Measurements from ENCODE around the gene COL18A1. TPM values are rescaled to one million over a fixed set of nuclear protein-coding genes. Genes with fewer than 3 reads are reported as not detected.
A peak's percentile ranks its signal among the peaks of the same experiment; 100 is the strongest.

COL18A1 gene
- total and polyA plus RNA-seq, 3 experiments from 2014 or later, result 1.9 to 4.7 (median 2.2) TPM

DNA sequence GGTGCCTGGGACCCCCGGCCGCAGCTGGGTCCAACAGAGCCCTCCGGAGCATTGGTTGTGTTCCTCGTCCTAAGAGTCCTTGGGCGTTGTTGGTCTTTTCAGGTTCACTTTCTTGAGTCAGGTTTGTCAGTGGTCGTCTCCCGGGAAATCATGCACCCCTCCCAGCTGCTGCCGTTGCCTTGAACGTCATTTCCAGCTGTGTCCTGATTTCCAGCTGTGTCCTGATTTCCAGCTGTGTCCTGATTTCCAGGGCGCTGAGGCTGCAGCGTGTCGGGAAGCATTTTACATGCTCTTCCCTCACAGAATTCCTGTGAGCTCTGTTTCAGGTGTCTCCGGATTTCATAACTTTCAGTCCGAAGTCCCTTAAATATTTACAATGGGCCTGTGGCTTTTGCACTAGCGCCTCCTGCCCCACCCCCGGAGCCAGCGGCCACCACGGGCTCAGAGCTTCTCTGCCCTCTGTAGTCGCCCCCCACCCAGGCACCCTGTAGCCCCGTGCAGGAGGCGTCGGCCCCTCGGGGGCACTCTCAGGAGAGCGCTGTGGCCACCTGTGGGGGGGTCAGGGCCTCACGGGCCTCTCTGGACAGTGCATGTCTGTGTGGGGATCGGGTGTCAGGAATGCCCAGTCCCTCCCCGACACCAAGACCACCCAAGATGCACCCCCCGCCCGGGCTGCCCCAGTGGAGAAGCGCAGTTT lies 66.7 kb downstream of the COL18A1 start:
- no peaks in the 10 kb centered on the region for H3K36me3 Mint-ChIP-seq
- peaks cover 0 to 3% of the 10 kb centered on the region in 2 donors for H3K27me3 Mint-ChIP-seq
- no peak overlapping the region for H3K4me3 Mint-ChIP-seq
- Histone ChIP-seq H3K4me1 (ENCODE audit: insufficient read depth, low read length) (peaks cover 17% of the 10 kb centered on the region), H3K27me3 (ENCODE audit: insufficient read depth, low read length, poor library complexity, severe bottlenecking) (no peaks in the 10 kb centered on the region), H3K4me3 (ENCODE audit: low read length) (no peak overlapping the region), H3K36me3 (ENCODE audit: insufficient read depth, low read length) (no peaks in the 10 kb centered on the region), H3K9me3 (ENCODE audit: low read length) (no peaks in the 10 kb centered on the region), H3K27ac (ENCODE audit: low read depth, low read length) (no peak overlapping the region)
- peak overlapping the region in 1 of 8 donors; percentile 34 for H3K27ac Mint-ChIP-seq
- no peak for DNase-seq
- peaks cover 9 to 23% (median 12%) of the 10 kb centered on the region in 3 donors for H3K4me1 Mint-ChIP-seq
- POLR2A ChIA-PET, result no interaction called here
- no peaks in the 10 kb centered on the region for H3K9me3 Mint-ChIP-seq
- CTCF ChIA-PET, result interaction anchor here (1.3 kb wide), 1 partner anchor 32 kb away, joined by 3 read pairs; no protein-coding TSS in a partner anchor

DNA sequence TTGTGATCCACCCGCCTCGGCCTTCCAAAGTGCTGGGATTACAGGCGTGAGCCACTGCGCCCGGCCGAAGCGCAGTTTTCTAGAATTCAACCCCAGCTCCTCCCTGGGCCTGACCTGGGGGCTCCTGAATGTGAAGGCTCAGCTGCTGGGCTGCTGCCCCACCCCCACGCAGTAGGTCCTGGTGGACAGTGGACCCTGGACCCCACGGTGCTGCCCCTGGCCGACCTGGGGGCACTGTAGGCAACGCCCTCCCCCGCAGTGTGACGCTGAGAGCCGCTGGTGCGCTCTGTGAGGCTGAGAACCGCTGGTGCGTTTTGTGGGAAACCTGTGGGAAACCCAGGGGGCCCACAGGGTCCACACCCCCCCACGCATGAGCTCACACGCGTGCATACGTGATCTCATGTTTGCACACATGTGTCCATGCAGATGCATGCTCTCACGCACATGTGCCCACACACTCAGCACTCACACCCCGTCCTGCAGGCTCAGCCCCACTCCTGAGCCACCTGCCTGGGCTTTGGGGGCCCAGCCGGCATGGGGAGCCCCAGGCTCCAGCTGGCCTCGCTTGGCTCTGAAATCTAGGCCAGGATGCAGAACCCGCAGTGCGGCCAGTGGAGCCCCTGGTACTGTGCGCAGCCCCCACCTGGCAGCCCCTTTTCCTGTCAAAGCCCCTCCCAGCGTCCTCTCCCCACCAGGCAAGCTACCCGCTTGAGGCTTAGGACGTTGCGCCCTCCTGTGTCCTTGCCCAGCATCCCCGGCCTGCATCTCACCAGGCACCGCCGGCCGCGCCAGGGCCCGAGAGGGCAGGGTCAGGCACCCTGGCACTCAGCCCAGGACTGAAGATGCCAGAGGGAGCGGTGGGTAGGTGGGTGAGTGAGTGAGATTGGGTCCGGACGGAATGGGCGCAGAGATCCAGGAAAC lies 67.7 kb downstream of the COL18A1 start:
- CTCF ChIA-PET, result no interaction called here
- Histone ChIP-seq H3K9me3 (ENCODE audit: low read length) (no peaks in the 10 kb centered on the region), H3K4me3 (ENCODE audit: low read length) (no peak overlapping the region), H3K27me3 (ENCODE audit: insufficient read depth, low read length, poor library complexity, severe bottlenecking) (no peaks in the 10 kb centered on the region), H3K27ac (ENCODE audit: low read depth, low read length) (no peak overlapping the region), H3K4me1 (ENCODE audit: insufficient read depth, low read length) (peaks cover 27% of the 10 kb centered on the region), H3K36me3 (ENCODE audit: insufficient read depth, low read length) (no peaks in the 10 kb centered on the region)
- Mint-ChIP-seq H3K27me3 (no peaks in the 10 kb centered on the region), H3K36me3 (no peaks in the 10 kb centered on the region), H3K27ac (no peak overlapping the region), H3K4me1 (peaks cover 10 to 25% (median 13%) of the 10 kb centered on the region in 3 donors), H3K4me3 (no peak overlapping the region), H3K9me3 (no peaks in the 10 kb centered on the region)
- POLR2A ChIA-PET, result no interaction called here
- no peak for DNase-seq

DNA sequence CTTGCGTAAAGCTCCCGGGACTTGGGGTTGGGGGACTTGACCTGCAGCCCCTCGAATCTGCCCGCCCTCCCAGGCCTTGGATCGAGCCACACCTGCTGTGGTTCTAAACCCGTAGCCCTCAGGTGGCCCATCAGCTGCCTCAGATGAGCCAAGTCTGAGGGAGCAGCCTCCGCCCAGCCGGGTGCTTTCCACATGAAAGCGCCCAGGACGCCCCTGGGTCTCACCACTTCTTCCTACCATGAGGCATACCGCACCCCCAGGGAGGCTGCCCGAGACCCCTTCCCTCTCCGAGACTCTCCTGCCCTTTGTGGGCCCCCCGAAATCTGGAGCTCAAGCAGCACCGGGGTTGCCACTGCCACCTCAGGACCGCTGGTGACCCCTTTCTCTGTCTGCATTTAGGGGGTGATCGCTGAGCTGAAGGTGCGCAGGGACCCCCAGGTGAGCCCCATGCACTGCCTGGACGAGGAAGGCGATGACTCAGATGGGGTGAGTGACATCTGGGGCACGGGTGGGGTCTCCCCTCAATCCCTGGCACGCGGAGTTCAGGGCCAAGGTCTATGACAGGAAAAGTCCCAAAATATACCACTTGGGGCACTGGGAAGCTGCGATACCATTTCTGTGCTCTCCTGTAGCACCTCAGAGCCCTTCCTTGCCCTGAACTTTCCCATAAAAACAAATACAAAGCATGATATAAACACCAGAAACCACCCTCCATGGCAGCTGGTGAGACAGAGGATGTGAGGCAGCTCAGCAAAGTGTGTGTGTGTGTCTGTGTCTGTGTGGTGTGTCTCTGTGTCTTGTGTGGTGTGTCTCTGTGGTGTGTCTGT lies 68.7 kb downstream of the COL18A1 start:
- no peak for DNase-seq
- no peaks in the 10 kb centered on the region for H3K27me3 ChIP-seq (ENCODE audit: insufficient read depth, low read length, poor library complexity, severe bottlenecking)
- Mint-ChIP-seq H3K4me3 (no peak overlapping the region), H3K36me3 (no peaks in the 10 kb centered on the region), H3K9me3 (no peaks in the 10 kb centered on the region), H3K27me3 (no peaks in the 10 kb centered on the region), H3K27ac (peak overlapping the region in 3 of 8 donors; percentile 31 to 55 (median 32)), H3K4me1 (peaks cover 19 to 35% (median 22%) of the 10 kb centered on the region in 3 donors)
- ChIA-PET POLR2A (no interaction called here), CTCF (no interaction called here)
- no peaks in the 10 kb centered on the region for H3K36me3 ChIP-seq (ENCODE audit: insufficient read depth, low read length)
- H3K4me1 ChIP-seq (ENCODE audit: insufficient read depth, low read length), result peaks cover 37% of the 10 kb centered on the region
- no peaks in the 10 kb centered on the region for H3K9me3 ChIP-seq (ENCODE audit: low read length)
- no peak overlapping the region for H3K4me3 ChIP-seq (ENCODE audit: low read length)
- H3K27ac ChIP-seq (ENCODE audit: low read depth, low read length), result no peak overlapping the region

DNA sequence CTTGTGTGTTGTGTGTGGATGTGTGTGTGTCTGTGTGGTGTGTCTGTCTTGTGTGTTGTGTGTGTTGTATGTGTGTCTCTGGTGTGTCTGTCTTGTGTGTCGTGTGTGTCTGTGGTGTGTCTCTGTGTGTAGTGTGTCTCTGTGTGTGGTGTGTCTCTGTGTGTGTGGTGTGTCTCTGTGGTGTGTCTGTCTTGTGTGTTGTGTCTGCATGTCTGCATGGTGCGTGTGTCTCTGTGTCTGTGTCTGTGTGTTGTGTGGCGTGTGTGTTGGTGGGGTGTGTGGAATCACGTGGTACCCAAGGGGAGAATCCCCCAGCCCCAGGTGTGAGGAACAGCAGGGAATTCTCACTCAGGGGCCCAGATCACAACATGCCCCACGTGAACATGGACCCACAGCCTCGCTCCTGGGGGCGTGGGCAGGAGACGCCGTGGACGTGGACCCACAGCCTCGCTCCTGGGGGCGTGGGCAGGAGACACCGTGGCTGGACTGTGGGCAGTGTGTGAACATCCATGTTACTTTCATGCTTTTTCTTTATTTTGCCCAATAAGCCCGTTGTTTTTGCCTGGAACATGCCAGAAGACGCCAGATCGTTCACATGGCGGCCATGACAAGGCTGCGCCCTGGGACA lies 69.5 kb downstream of the COL18A1 start:
- H3K4me1 ChIP-seq (ENCODE audit: insufficient read depth, low read length), result peaks cover 44% of the 10 kb centered on the region
- no peaks in the 10 kb centered on the region for H3K27me3 ChIP-seq (ENCODE audit: insufficient read depth, low read length, poor library complexity, severe bottlenecking)
- no peaks in the 10 kb centered on the region for H3K36me3 Mint-ChIP-seq
- H3K4me3 ChIP-seq (ENCODE audit: low read length), result no peak overlapping the region
- CTCF ChIA-PET, result no interaction called here
- no peak overlapping the region for H3K4me3 Mint-ChIP-seq
- no peaks in the 10 kb centered on the region for H3K9me3 Mint-ChIP-seq
- DNase-seq, result no peak
- no peaks in the 10 kb centered on the region for H3K9me3 ChIP-seq (ENCODE audit: low read length)
- no peaks in the 10 kb centered on the region for H3K36me3 ChIP-seq (ENCODE audit: insufficient read depth, low read length)
- H3K4me1 Mint-ChIP-seq, result peaks cover 26 to 42% (median 29%) of the 10 kb centered on the region in 3 donors
- H3K27ac ChIP-seq (ENCODE audit: low read depth, low read length), result no peak overlapping the region
- no peaks in the 10 kb centered on the region for H3K27me3 Mint-ChIP-seq
- H3K27ac Mint-ChIP-seq, result peak overlapping the region in 4 of 8 donors; percentile 31 to 68 (median 44)
- POLR2A ChIA-PET, result no interaction called here

DNA sequence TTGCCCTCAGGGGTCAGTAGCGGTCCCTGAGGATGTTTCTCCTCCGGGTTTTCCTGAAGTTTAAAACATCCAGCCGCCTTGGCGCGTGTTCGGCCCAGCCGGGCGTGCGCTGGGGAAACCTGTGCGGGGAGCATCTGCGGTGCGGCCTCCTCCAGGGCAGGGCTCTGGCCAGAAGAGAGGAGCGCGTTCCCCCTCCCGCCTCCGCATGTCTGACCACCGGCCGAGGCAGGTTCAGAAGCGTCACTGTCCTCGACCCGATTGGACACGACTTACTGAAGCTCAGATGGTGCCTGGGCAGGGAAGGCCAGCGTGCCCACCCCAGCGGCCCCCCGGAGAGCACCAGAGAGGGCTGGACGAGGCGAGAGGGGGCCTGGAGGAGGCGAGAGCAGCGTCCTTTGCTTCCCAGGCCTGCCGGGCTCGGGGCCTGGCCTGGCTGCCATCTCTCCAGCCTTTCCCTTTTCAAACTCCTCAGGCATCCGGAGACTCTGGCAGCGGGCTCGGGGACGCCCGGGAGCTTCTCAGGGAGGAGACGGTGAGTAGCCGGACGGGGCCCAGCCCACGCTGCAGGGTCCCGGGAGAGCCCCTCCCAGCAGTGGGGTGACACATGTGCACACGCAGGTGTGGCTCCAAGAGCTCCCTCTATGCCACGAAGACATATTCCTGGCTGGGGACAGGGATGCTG lies 70.2 kb downstream of the COL18A1 start:
- H3K27ac ChIP-seq (ENCODE audit: low read depth, low read length), result no peak overlapping the region
- H3K4me1 Mint-ChIP-seq, result peaks cover 29 to 42% (median 35%) of the 10 kb centered on the region in 3 donors
- H3K9me3 ChIP-seq (ENCODE audit: low read length), result no peaks in the 10 kb centered on the region
- no peaks in the 10 kb centered on the region for H3K9me3 Mint-ChIP-seq
- H3K4me1 ChIP-seq (ENCODE audit: insufficient read depth, low read length), result peaks cover 50% of the 10 kb centered on the region
- H3K36me3 Mint-ChIP-seq, result no peaks in the 10 kb centered on the region
- H3K4me3 Mint-ChIP-seq, result no peak overlapping the region
- no peaks in the 10 kb centered on the region for H3K27me3 Mint-ChIP-seq
- H3K27ac Mint-ChIP-seq, result no peak overlapping the region
- ChIA-PET CTCF (no interaction called here), POLR2A (no interaction called here)
- H3K27me3 ChIP-seq (ENCODE audit: insufficient read depth, low read length, poor library complexity, severe bottlenecking), result no peaks in the 10 kb centered on the region
- H3K4me3 ChIP-seq (ENCODE audit: low read length), result no peak overlapping the region
- DNase-seq, result no peak
- no peaks in the 10 kb centered on the region for H3K36me3 ChIP-seq (ENCODE audit: insufficient read depth, low read length)

DNA sequence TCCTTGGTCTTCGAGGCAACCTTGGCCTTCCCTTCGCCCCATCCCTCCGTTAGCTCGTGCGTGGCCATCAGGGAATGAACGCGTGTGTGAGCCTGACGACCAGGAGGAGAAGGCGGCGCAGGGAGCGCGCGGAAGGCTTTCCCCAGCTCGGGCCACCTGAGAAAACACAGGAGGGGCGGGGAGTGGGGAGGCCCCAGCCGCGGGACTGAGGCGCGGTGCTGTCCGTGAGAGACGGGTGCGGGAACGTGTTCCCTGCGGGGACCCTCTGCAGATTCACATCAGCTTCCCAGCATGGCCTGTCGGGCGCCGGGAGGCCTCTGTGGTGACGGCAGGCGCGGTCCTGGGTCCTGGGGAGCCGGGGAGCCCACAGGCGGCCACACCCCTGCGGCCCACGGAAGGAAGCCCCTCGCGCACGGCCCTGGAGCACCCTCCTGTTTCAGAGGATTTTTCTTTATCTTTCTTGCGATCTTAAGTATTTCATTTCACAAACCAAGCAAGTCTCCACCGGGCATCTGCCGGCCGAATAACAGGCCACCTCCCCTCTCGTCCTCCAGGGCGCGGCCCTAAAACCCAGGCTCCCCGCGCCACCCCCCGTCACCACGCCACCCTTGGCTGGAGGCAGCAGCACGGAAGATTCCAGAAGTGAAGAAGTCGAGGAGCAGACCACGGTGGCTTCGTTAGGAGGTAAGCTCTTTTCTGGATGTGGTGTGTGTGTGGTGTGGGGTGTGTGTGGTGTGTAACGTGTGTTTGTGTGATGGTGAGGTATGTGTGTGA lies 71.0 kb downstream of the COL18A1 start:
- DNase-seq, result no peak
- Histone ChIP-seq H3K27ac (ENCODE audit: low read depth, low read length) (no peak overlapping the region), H3K9me3 (ENCODE audit: low read length) (no peaks in the 10 kb centered on the region), H3K4me1 (ENCODE audit: insufficient read depth, low read length) (peaks cover 49% of the 10 kb centered on the region), H3K27me3 (ENCODE audit: insufficient read depth, low read length, poor library complexity, severe bottlenecking) (no peaks in the 10 kb centered on the region), H3K4me3 (ENCODE audit: low read length) (no peak overlapping the region), H3K36me3 (ENCODE audit: insufficient read depth, low read length) (no peaks in the 10 kb centered on the region)
- Mint-ChIP-seq H3K27me3 (no peaks in the 10 kb centered on the region), H3K27ac (peak overlapping the region in 5 of 8 donors; percentile 67 to 90 (median 84)), H3K4me1 (peaks cover 28 to 33% (median 32%) of the 10 kb centered on the region in 3 donors), H3K36me3 (no peaks in the 10 kb centered on the region), H3K4me3 (no peak overlapping the region), H3K9me3 (no peaks in the 10 kb centered on the region)
- ChIA-PET CTCF (interaction anchor here (3.1 kb wide), 1 partner anchor 121 kb away, joined by 12 read pairs; no protein-coding TSS in a partner anchor), POLR2A (no interaction called here)

DNA sequence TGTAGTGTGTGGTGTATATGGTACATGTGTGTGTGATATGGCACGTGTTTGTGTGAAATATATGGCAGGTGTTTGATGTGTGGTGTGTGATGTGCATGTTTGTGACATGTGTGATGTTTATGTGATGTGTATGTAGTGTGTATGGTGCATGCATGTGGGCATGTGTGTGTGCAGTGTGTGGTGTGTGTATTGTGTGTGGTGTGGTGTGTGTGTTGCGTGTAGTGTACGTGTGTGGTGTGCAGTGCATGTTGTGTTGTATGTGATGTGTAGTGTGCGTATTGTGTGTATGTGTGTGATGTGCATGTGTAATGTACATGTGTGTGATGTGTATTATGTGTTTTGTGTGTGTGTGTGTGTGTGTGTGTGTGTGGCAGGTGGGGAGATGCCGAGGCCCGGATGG lies 71.6 kb downstream of the COL18A1 start:
- Mint-ChIP-seq H3K36me3 (no peaks in the 10 kb centered on the region), H3K4me3 (peak overlapping the region in 6 of 7 donors; percentile 3 to 58 (median 32))

More for the DNA sequence above, 71.6 kb downstream of the COL18A1 start:
- peaks cover 25 to 31% (median 29%) of the 10 kb centered on the region in 3 donors for H3K4me1 Mint-ChIP-seq
- no peaks in the 10 kb centered on the region for H3K36me3 ChIP-seq (ENCODE audit: insufficient read depth, low read length)
- ChIA-PET CTCF (interaction anchor here (3.1 kb wide), 1 partner anchor 121 kb away, joined by 12 read pairs; no protein-coding TSS in a partner anchor), POLR2A (no interaction called here)
- no peaks in the 10 kb centered on the region for H3K9me3 Mint-ChIP-seq
- H3K27ac Mint-ChIP-seq, result peak overlapping the region in 6 of 8 donors; percentile 0 to 90 (median 80)
- H3K4me1 ChIP-seq (ENCODE audit: insufficient read depth, low read length), result peaks cover 43% of the 10 kb centered on the region
- no peak overlapping the region for H3K27ac ChIP-seq (ENCODE audit: low read depth, low read length)
- no peak for DNase-seq
- no peaks in the 10 kb centered on the region for H3K27me3 Mint-ChIP-seq
- no peaks in the 10 kb centered on the region for H3K9me3 ChIP-seq (ENCODE audit: low read length)
- no peak overlapping the region for H3K4me3 ChIP-seq (ENCODE audit: low read length)
- H3K27me3 ChIP-seq (ENCODE audit: insufficient read depth, low read length, poor library complexity, severe bottlenecking), result no peaks in the 10 kb centered on the region

All from CD8-positive, alpha-beta memory T cell (primary cell).